HG02623 (cell line): ENCODE results near the gene AUTS2.

Experiments
- ATAC-seq: cut with Tn5 transposase; IDR thresholded peaks from one replicate; pipeline ENCODE4 v1.9.1; 2021; ENCODE audit warnings: moderate library complexity; ENCODE audit not compliant: unreplicated experiment

The AUTS2 gene

DNA sequence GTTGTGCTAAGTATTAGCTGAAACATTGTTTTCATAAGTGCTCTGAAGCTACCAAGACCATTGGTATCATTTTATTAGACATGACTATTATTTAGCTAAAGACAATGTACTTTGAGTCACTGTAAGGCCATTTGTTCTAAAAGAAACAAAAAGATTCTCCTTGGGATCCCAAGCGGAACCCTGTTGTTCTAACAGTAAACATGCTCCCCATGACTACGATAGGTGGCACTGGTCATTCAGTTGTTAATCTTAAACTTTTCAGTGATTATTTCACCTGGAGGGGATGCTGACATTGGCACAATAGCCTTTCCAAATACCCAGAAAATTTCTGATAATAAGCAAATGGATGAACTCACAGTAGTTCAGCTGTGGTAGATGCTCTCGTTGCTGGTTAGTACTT is 715.0 kb downstream of the AUTS2 start:
- no peak for ATAC-seq

DNA sequence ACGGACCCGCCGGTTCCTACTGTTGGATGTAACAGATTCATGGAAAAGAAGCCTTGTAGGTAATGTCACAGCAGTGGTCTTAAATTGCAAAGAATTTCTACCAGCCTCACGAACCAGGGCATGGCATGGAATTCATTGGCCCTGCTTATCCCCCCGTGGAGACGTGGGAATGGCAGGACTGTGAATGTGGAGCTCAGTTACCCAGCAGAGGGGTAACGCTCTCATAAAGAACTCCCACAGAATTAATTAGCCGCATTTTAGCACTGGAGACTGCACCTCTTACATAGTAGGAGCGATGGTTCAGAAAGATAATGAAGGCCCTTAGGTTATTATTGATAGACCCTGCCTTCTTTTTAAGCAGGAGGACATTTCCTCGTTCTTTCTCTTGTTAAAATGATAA is 715.4 kb downstream of the AUTS2 start:
- ATAC-seq = no peak

DNA sequence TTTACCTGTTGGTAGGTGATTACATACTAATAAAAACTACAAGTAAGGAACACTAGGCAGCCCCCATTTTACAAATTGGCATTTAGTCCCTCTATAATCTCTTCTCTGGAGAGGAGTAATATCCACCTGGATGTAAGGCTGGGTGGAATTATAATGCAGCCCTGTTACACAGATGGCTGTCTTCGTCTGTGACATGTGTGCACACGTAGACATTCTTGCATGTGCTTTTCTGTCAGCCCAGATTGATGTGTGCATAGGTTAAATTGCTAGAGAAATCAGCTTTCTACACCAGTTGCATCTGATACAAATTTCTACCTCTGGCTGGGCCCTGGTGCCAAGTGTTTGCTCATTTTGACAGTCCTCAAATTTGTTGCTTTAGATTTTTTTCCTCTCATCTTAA is 715.9 kb downstream of the AUTS2 start:
- no peak for ATAC-seq

- ATAC-seq = no peak
Measured at GRCh38 chr7:70316745-70317144, 718.5 kb downstream of the AUTS2 start.

DNA sequence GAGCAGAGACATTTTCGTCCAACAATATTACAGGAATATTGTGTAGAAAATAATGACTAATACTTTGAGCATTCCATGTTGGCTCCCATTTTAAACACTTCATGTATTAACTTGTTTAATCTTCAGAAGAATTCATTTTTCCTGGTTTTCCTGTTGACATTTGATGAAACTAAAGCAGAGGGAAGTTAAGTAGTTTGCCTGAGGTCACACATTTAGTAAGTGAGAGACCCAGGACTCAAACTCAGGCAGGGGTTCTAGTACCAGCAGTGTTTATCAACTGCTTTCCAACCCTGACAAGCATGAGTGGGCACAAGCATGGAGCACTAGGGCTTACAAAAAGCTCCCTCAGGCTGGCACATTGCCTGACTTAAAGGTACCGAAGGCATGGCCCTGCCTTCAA is 719.1 kb downstream of the AUTS2 start:
- ATAC-seq = no peak

- no peak for ATAC-seq
Measured at GRCh38 chr7:70318511-70318910, 720.2 kb downstream of the AUTS2 start.

DNA sequence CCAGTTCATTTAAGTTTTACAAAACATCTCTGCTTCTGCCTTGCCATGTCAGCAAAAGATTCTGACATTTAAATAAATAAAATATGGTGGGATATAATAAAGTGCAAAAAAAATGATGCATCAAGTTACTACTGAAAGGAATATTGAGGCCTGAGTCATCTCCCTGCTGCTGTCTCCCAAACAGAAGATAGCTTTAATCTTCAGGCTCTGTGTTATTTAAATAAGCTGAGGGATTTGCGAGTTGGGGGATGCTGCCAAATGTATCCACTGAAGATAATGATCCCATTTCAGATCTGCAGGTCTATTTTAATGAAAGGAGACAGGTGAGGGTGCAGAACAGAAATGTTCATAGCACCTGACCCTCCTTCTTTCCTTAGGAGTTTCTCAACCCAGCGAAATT is 720.8 kb downstream of the AUTS2 start:
- ATAC-seq = no peak

- ATAC-seq = no peak
Measured at GRCh38 chr7:70321016-70321590, 722.8 kb downstream of the AUTS2 start.

- no peak for ATAC-seq
Measured at GRCh38 chr7:70322856-70323255, 724.6 kb downstream of the AUTS2 start.

GRCh38 chr7:70325509-70326101 is 727.3 kb downstream of the AUTS2 start:
- ATAC-seq = no peak

DNA sequence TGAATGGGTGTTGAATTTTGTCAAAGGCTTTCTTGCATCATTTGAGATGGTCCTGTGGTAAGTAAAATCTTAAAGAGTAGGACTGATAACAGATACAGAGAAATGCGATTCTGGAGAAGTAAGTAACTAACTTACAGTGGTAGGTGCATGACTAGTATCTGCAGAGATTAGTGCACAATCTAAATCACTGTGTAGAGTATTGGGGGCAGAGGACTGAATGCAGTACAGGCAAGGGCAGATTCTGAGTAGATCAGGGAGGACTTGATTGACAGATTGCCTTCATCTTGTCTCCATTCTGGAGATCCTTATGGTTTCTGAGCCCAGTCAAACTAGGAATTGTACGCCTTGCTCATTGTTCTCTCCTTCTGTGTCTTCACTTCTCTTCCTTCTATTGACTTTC is 736.0 kb downstream of the AUTS2 start:
- ATAC-seq = no peak

- no peak for ATAC-seq
Measured at GRCh38 chr7:70334871-70335270, 736.6 kb downstream of the AUTS2 start.

DNA sequence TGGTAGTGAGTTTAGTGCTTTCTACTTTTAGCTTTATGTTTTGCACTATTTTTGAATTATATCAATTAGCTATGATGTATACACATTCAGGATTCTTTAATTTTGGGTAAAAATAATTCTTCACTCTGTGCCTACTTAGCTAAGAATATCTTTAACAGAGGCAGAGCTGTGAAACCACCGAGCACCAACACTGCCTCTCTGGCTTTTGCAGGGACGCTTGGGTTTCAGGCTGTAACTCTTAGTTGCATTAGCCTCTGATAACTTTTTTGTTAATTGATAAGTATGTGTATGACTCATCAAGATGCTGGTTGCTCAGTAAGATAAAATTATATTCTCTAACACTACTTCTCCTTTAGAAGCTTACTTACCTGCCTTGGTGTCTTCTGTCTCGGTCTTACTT is 738.3 kb downstream of the AUTS2 start:
- no peak for ATAC-seq

- no peak for ATAC-seq
Measured at GRCh38 chr7:70338015-70338414, 739.7 kb downstream of the AUTS2 start.

DNA sequence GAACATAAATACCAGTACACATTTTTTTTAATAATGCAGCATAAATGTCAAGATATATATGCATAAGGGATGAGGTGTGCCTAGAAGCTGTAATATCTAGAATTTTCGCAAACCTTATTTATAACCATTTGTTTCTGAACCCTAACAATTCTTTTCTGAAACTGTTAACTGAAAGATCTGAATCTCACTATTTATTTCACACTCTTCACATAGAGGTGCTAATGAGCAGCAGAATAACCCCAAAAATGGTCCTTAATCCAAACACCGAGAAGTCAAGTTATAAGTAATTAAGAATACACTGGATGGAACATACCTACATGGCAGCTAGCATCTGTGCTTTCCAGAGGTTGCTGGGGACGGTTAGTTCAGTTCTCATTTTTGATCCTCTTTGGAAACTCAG is 742.0 kb downstream of the AUTS2 start:
- ATAC-seq = no peak

DNA sequence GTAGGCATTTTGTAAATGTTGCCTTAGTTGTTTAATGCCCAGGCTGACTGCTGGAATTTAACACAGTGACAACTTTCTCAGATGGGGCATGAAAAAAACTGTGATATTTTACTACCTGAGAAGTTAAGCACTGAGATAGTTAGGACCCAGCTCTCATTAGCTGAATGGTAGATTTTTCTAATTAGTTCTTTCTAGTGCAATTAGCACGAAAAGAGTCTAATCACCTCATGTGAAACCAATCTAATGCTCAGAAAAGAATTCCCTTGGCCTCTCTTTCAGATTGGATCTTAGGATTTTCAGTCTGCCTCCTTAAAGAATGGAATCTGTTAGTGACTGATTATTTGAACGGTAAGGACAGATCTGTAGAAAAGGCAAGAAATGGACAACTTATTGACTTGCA is 743.2 kb downstream of the AUTS2 start:
- ATAC-seq = no peak

- no peak for ATAC-seq
Measured at GRCh38 chr7:70343519-70343918, 745.2 kb downstream of the AUTS2 start.

DNA sequence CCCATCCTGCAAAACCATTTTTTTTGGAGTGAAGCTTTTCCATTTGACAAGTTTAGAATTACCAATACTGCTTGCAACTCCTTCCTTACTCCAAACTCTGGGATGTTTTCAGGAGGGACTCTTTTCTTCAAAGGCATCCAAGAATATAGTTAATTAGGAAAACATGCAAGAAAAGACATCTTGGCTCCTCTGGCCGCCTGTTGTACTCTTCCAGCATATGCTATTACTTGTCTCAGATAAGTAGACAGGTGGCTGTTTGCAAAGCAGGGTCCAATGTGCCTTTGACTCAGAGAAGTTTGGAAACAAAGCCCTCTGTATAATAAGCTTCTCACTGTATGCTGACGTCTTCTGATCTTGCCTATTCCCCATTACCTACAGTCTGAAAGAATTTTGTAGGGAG is 746.5 kb downstream of the AUTS2 start:
- no peak for ATAC-seq

DNA sequence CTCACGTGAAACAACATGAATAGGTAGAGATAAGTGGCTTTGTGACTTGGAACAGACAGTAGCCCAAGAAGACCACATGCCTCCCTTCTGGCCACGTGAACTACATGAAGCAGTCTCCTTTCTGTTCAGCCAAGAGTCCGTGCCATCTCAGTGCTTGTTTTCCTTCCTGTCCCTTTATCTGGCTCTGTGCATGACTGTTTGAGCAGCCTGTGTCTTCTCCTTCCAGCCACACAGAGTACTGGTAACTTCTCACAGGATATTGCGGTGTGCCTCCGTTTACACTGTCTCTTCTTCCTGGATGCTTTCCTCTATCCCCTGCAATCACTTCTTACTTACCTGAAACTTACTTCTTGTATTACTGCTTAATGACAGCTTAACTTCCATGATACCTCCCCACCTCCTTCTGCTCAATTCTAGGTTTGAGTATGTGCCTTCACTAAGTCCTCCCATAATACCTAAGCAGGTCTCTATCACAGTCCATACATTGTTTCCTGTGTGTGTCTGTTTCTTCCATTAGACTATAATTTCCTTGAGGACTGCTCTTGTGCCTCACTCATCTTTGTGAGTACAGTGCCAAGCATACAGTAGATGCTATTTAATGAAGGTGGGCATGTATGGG is 748.7 kb downstream of the AUTS2 start:
- no peak for ATAC-seq

DNA sequence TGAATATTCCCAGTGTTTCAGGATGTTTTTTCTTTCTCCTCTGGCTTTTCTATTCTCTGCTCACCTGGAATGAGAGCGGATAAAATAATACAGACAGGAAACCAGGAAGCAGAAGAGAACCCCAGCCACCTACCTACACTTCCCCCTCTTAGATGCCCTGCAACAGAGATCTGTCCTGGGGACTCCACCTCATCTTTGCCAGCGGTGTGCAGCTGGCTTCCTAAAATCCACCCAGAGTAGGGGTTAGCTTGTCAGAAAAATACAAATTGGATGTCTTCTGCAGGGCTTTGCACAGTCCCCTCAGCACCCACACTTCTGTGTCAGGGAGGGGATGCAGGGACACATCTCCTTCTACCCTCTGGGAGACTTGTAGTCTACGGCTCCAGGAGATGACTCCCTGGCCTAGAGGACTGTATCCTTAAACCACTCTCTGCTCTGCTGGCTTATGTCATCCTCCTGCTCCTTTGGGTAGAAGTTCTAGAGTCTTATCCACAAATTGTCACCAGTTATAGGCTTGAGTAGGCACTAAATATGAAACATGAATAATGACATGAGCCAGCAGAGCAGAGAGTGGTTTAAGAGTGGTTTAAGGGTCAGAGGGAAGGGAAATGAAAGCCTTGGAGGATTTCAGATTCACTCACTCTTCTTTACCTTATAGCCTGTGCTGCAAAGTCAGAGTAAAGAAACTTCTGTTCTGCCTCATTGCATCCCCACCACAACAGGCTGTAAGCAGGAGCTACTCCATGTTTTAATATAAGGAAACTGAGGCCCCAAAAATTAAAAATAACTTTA is 749.4 kb downstream of the AUTS2 start:
- ATAC-seq = peak; percentile 93

DNA sequence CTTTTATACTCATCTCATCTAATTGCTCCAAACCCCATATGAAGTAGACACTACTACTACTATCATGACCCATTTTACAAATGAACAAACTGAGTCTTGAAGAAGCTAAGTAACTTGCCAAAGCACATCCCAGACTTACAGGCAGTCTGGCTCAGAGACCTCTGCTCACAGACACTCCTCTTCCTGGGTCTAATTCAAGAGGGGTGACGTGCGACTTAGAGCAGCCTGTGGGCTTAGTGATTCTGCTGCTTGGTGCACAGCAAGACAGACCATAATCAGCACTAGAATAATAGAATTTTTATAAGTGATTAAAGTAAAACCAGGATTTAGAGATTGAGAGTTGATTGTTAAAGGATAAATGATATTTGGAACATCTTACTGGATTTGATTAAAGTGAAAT is 750.8 kb downstream of the AUTS2 start:
- ATAC-seq = no peak

DNA sequence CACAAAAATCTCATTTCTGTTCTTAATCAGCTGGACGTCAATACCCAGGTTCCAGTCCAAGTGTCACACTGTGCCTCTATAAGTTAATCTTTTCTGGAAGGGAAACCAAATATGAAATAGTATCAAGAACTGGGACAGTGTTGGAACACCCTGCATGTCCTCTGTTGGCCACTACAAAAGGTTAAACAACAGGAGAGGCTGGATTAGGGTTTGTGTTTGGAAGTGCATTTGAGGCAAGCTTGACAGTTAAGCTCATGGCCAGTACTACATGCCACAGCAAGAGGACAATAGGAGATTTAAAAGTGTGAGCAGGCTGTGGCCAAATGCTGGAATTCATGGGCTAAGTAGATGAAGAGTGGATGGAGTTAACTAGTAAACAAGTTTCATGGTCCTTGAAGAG is 751.5 kb downstream of the AUTS2 start:
- ATAC-seq = no peak
